Psoas muscle (tissue), 8 donors: ENCODE data around the gene POR. TPM values are rescaled to one million over a fixed set of nuclear protein-coding genes. Genes with fewer than 3 reads are reported as not detected.

Source experiments
- ATAC-seq, 4 donors: fragments of 200-7000 bp; cut with Tn5 transposase; one replicate each; pipeline ENCODE4 v1.9.1; 2020; ENCODE audit warnings: moderate library complexity in 3 of 4, mild to moderate bottlenecking in 2 of 4
- DNase-seq, 2 donors: peaks; one replicate each; pipeline ENCODE4 v3.0.0-alpha.2; 2020
- H3K27ac ChIP-seq: fragments of 200-600 bp; one replicate; pipeline ENCODE4 v1.8.0; 2022
- H3K27me3 ChIP-seq, 3 donors: fragments of 200-600 bp in 1 of 3; one replicate each; pipeline versions ENCODE4 v1.6.1 to v1.8.0; 2013 to 2022; ENCODE audit warnings: low read length in 2 of 3, mild to moderate bottlenecking in 2 of 3, moderate library complexity in 1 of 3; ENCODE audit not compliant: insufficient read depth in 3 of 3
- H3K36me3 ChIP-seq, 2 donors: fragments of 200-600 bp in 1 of 2; one replicate each; pipeline versions ENCODE4 v1.6.1 to v1.8.0; 2013 to 2022; ENCODE audit warnings: low read depth in 1 of 2, mild to moderate bottlenecking in 1 of 2, moderate library complexity in 1 of 2; ENCODE audit not compliant: insufficient read depth in 1 of 2
- H3K4me1 ChIP-seq: fragments of 200-600 bp; one replicate; pipeline ENCODE4 v1.8.0; 2022
- H3K4me3 ChIP-seq: fragments of 200-600 bp; one replicate; pipeline ENCODE4 v1.8.0; 2022; ENCODE audit warnings: mild to moderate bottlenecking
- H3K9me3 ChIP-seq: fragments of 200-600 bp; one replicate; pipeline ENCODE4 v1.8.0; 2022
- WGBS, 3 donors: extraction: QIAGEN DNeasy Blood & Tissue Kit; methylation state at CpG; one replicate each; pipeline versions ENCODE4 v1.1.6 to v1.1.7; 2013; 5-methylcytosine and 5-hydroxymethylcytosine counted together
- intact Hi-C, 2 donors: fragments of 100-400 bp; cut with DNase I; formaldehyde crosslinking; loops; one replicate each; pipeline versions ENCODE4 v1.11.0 to v1.14.2; 2022
- polyA plus RNA-seq, 3 donors: library from polyadenylated mRNA; stranded (reverse); fragments of 200-250 nt; gene quantifications; one replicate each; pipeline ENCODE4 v1.2.3, GENCODE V29; 2013
- total RNA-seq, 4 donors: library from RNA; stranded (reverse); fragmentation: NEBNext Ultra II Directional in 2 of 4; extraction: Animal tissue kit (Norgen Biotek cat#: 25700) in 2 of 4; gene quantifications; one replicate each; pipeline versions ENCODE4 v1.2.1 to v1.2.4, GENCODE V29; 2021 to 2023
- TF ChIP-seq, protein P1 (sequence below): fragments of 200-600 bp; IDR thresholded peaks from one replicate; pipeline ENCODE4 v1.8.0; 2022; ENCODE audit warnings: antibody characterized with exemption
- donor health status: healthy with polysubstance abuse.
- donor health status: DM: no; HTN: no; CAD: no; lungs with moderate emphysema.
- donor health status: Bipolar disorder and iron deficiency.
- donor health status: healthy.
- donor health status: DM: yes; HTN: yes; CAD: no.
- donor health status: DM: no; HTN: no; CAD: no.
- donor health status: DM: no; HTN: no; CAD: no.
- donor health status: DM: yes; HTN: yes; CAD: no.

The POR gene
- total and polyA plus RNA-seq, 7 donors, result 48.8 to 288 (median 138) TPM

DNA sequence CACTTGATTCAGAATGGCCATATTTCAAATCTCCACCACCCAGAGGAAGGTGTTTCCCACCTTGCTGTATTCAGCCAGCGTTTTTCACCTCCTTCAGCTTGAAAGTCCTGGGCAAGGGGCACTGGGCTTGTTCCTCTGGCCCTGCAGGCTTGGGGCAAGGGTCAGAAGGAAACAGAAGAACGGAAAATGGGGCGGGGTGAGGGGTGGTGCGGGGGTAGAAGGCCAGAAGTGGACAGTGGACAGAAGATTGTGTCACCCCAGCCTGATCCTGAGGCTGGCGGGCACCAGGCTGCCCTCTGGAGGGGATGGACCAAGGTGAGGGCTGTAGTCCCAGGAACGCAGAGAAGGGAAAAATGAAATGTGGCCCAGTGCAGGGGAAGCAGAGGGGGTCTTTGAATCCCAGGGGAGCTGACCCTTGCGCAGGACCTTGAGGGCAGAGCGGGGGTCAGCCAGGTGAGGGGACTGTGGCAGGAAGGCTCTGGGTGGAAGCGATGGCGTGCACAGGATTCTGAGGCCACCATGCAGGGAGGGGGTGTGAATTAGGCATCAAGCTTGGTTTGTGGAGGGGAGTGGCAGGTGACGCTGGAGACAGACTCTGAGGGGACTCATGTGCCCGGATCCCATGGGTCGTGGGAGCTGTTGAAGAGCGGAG, 56.5 kb downstream of the POR start:
- ATAC-seq (no peak), DNase-seq (no peak)
- Histone ChIP-seq H3K9me3 (no peaks in the 10 kb centered on the region), H3K27me3 (no peaks in the 10 kb centered on the region), H3K36me3 (peaks cover 0 to 16% of the 10 kb centered on the region in 2 donors), H3K4me1 (peaks cover 66% of the 10 kb centered on the region), H3K27ac (peak overlapping the region; percentile 72), H3K4me3 (no peak overlapping the region)
- TF ChIP-seq, protein P1, sequence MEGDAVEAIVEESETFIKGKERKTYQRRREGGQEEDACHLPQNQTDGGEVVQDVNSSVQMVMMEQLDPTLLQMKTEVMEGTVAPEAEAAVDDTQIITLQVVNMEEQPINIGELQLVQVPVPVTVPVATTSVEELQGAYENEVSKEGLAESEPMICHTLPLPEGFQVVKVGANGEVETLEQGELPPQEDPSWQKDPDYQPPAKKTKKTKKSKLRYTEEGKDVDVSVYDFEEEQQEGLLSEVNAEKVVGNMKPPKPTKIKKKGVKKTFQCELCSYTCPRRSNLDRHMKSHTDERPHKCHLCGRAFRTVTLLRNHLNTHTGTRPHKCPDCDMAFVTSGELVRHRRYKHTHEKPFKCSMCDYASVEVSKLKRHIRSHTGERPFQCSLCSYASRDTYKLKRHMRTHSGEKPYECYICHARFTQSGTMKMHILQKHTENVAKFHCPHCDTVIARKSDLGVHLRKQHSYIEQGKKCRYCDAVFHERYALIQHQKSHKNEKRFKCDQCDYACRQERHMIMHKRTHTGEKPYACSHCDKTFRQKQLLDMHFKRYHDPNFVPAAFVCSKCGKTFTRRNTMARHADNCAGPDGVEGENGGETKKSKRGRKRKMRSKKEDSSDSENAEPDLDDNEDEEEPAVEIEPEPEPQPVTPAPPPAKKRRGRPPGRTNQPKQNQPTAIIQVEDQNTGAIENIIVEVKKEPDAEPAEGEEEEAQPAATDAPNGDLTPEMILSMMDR, result no peak
- intact Hi-C loops, result no loop called here
- 71 to 78% (median 74%) methylated on average over 14 of the region's 14 CpGs for WGBS, 3 donors

DNA sequence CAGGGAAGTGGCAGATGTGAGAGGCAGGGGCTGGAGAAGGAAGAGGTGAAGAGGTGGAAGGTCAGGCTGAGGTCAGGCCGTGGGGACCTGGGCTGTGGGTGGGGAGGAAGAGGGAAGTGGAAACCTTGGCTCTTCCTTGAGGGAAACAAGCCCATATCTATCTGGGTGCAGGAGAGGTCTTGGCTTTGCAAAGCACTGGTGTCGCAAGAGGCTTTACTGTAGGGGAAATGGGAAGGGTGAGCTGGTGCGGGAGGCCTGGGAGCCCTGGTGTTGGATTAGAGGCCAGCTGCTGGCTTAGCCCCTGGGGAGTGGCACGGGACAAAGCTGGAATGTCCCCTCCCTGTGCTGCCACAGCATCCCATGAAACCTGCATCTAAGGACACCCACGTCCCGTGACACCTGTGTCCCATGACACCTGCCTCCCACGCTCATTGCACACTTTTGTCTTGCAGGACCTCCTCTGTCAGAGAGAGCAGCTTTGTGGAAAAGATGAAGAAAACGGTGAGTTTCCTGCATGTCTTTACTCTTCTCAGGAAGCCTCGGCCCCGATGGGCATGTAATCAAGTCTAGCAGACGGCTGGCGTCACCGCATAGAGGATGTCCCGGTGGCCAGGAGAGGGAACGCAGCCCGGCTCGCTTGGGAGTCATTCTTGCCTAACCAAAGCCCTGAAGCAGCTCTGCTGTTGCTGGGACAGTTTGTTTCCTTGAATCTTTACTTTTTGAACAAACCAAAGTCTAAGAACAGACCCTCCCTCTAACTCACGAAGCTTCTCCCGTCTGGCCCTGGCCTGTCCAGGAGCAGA, 57.2 kb downstream of the POR start:
- ATAC-seq (peak; percentile 51 to 65 (median 59)), DNase-seq (peak; percentile 82 to 91)
- Histone ChIP-seq H3K36me3 (peaks cover 0 to 16% of the 10 kb centered on the region in 2 donors), H3K27ac (peak overlapping the region; percentile 72), H3K9me3 (no peaks in the 10 kb centered on the region), H3K4me1 (peaks cover 59% of the 10 kb centered on the region), H3K27me3 (no peaks in the 10 kb centered on the region), H3K4me3 (peak overlapping the region; percentile 18)
- WGBS, 3 donors, result 28 to 38% (median 37%) methylated on average over 19 of the region's 19 CpGs
- intact Hi-C loops, result no loop called here
- TF ChIP-seq, protein P1, result peak; percentile 30

DNA sequence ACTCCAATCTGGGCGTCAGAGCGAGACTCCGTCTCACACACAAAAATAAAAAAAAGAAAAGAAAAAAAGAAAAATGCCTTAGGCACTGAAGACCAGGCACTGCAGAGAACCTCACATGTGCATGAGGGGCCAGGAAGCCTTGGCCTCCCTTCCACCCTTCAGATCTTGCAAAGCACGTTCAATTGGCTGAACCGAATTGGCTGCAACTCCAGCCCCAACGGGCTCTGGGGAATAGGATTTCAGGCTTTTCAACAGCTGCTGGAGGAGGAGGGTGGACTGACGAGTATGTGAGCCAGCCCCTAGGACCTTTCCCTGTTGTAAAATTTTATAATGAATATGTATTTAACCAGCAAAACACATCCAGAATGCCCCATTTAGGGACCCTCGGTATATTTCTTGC, 62.8 kb downstream of the POR start:
- TF ChIP-seq, protein P1, result no peak
- intact Hi-C loops, result no loop called here
- WGBS, 3 donors, result 30 to 33% (median 31%) methylated on average over 8 of the region's 8 CpGs
- ATAC-seq (peak; percentile 25 to 50 (median 33)), DNase-seq (peak; percentile 73 to 86)
- Histone ChIP-seq H3K27me3 (no peaks in the 10 kb centered on the region), H3K27ac (peak overlapping the region; percentile 28), H3K9me3 (no peaks in the 10 kb centered on the region), H3K4me1 (peaks cover 14% of the 10 kb centered on the region), H3K36me3 (peaks cover 0 to 55% of the 10 kb centered on the region in 2 donors), H3K4me3 (no peak overlapping the region)

DNA sequence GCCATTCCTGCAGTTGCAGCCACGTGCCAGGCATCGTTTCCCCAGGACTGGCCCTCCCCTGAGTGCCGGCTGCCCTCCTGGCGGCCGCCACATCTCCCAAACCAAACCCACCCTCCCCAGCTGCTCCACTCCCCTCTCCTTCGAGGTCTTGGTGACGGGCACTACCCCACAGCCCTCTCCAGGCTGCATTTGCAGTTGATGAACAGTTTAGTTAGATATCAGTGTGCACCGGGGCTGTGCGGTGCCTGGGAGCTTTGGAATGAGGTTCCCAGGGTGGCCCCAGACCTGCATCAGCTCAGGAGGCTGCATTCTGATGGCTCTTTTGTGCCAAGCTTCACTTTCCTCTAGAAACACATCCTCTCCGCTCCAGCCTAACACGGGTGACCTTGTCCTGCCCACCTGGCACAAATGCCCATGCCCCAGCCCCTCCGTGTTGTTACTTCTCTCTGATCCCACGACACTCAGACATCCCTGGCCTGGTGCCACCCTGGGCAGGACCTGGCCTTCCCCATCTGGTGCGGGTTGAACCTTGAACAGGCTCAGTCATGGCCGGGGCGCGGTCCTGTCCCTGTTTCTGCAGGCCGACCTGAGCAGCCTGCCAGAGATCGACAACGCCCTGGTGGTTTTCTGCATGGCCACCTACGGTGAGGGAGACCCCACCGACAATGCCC, 64.9 kb downstream of the POR start:
- no peak overlapping the region for H3K4me3 ChIP-seq
- ATAC-seq (peak in 1 of 4 donors; percentile 0), DNase-seq (peak; percentile 62 to 63)
- WGBS, 3 donors, result 67 to 80% (median 72%) methylated on average over 22 of the region's 22 CpGs
- H3K27me3 ChIP-seq, result no peaks in the 10 kb centered on the region
- TF ChIP-seq, protein P1, result no peak
- peaks cover 0 to 59% of the 10 kb centered on the region in 2 donors for H3K36me3 ChIP-seq
- intact Hi-C loops, result no loop called here
- H3K9me3 ChIP-seq, result no peaks in the 10 kb centered on the region
- peaks cover 9% of the 10 kb centered on the region for H3K4me1 ChIP-seq
- no peak overlapping the region for H3K27ac ChIP-seq
